Measurements from ENCODE around the gene TUBGCP5. TPM values are rescaled to one million over a fixed set of nuclear protein-coding genes. Genes with fewer than 3 reads are reported as not detected.
"Not testable (repeated sequence)": the region's sequence is repeated elsewhere in the genome, so short reads cannot be mapped to it uniquely, and the experiment has no call there.

Gene TUBGCP5
- total RNA-seq, 2 experiments from 2014 or later: 24.2 to 24.5 TPM

DNA sequence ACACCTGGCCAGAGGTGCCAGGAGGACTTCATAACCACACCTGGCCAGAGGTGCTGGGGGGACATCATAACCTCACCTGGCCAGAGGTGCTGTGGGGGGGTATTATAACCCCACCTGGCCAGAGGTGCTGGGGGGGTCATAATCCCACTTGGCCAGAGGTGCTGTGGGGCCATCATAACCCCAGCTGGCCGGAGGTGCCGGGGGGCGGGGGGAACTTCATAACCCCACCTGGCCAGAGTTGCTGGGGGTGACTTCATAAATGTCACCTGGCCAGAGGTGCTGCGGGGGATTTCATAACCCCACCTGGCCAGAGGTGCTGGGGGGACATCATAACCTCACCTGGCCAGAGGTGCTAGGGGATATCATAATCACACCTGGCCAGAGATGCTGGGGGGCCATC lies 4.2 kb upstream of the TUBGCP5 start:
- H3K4me3 ChIP-seq (ENCODE audit: low read length); H3K27me3 Mint-ChIP-seq; H3K4me3 Mint-ChIP-seq; DNase-seq; H3K9me3 Mint-ChIP-seq; H3K36me3 Mint-ChIP-seq (ENCODE audit: low read depth); H3K4me1 Mint-ChIP-seq (ENCODE audit: low read depth); H3K27ac Mint-ChIP-seq; H3K9me3 ChIP-seq (ENCODE audit: control insufficient read depth in 1 of 2, insufficient read depth in 1 of 2, low read length in 2 of 2); POLR2A ChIA-PET; CTCF ChIA-PET; ATAC-seq (ENCODE audit: poor library complexity); H3K36me3 ChIP-seq (ENCODE audit: insufficient read depth, low read length); intact Hi-C loops (cut with DNase I, micrococcal nuclease); H3K27me3 ChIP-seq (ENCODE audit: control insufficient read depth in 1 of 2, insufficient read depth in 2 of 2, low read length in 2 of 2); H3K27ac ChIP-seq (ENCODE audit: low read depth in 1 of 2, low read length in 2 of 2): not testable (repeated sequence)
- H3K4me1 ChIP-seq (ENCODE audit: insufficient read depth, low read length): peaks cover 12% of the 10 kb centered on the region

DNA sequence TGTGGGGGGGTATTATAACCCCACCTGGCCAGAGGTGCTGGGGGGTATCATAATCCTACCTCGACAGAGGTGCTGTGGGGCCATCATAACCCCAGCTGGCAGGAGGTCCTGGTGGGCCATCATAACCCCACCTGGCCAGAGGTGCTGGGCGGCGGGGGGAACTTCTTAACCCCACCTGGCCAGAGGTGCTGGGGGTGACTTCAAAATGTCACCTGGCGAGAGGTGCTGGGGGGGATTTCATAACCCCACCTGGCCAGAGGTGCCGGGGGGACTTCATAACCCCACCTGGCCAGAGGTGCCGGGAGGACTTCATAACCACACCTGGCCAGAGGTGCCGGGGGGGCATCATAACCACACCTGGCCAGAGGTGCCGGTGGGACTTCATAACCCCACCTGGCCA lies 2.4 kb upstream of the TUBGCP5 start:
- H3K27me3 ChIP-seq (ENCODE audit: control insufficient read depth in 1 of 2, insufficient read depth in 2 of 2, low read length in 2 of 2); H3K4me3 Mint-ChIP-seq; H3K27ac ChIP-seq (ENCODE audit: low read depth in 1 of 2, low read length in 2 of 2); H3K4me3 ChIP-seq (ENCODE audit: low read length); H3K9me3 Mint-ChIP-seq; H3K9me3 ChIP-seq (ENCODE audit: control insufficient read depth in 1 of 2, insufficient read depth in 1 of 2, low read length in 2 of 2); H3K27ac Mint-ChIP-seq; CTCF ChIA-PET; H3K36me3 Mint-ChIP-seq (ENCODE audit: low read depth); DNase-seq; H3K27me3 Mint-ChIP-seq; ATAC-seq (ENCODE audit: poor library complexity); H3K36me3 ChIP-seq (ENCODE audit: insufficient read depth, low read length); intact Hi-C loops (cut with DNase I, micrococcal nuclease); POLR2A ChIA-PET: not testable (repeated sequence)
- H3K4me1 ChIP-seq (ENCODE audit: insufficient read depth, low read length): peaks cover 12% of the 10 kb centered on the region
- peaks cover 19% of the 10 kb centered on the region for H3K4me1 Mint-ChIP-seq (ENCODE audit: low read depth)

DNA sequence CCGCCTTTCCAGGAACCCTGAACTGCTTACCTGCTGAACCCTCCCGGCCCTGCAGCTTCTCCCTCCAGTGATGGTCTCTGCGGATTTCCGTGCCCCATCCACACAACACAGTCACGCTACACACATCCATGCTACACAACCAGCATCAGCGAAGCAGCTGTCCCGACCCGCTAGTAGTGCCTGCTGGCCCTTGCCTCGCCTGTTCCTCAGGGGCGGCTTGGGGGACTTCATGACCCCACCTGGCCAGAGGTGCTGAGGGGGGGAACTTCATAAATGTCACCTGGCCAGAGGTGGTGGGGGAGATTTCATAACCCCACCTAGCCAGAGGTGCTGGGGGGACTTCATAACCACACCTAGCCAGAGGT lies 530 bp upstream of the TUBGCP5 start:
- no peak for DNase-seq

DNA sequence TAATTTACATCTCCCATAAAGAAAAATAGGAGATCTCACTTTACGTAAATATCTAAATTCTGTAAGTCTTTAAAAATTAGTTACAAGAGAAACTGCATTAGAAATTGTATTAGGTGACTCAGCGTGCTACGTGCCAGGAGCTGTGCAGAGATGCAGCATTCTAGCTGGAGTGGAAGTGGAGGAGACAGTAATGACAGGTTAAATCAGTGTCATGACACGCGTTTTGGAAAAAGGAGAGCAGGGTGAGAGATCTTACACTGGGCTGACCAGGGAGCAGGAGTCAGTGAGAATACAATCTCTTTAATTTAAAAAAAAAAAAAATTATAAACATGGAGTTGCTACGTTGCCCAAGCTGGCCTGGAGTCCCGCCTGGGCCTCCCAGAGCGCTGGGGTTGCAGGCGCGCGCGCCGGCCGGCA lies 635 bp downstream of the TUBGCP5 start:
- peak; percentile 4 for ATAC-seq (ENCODE audit: poor library complexity)
- TF ChIP-seq, protein P1, sequence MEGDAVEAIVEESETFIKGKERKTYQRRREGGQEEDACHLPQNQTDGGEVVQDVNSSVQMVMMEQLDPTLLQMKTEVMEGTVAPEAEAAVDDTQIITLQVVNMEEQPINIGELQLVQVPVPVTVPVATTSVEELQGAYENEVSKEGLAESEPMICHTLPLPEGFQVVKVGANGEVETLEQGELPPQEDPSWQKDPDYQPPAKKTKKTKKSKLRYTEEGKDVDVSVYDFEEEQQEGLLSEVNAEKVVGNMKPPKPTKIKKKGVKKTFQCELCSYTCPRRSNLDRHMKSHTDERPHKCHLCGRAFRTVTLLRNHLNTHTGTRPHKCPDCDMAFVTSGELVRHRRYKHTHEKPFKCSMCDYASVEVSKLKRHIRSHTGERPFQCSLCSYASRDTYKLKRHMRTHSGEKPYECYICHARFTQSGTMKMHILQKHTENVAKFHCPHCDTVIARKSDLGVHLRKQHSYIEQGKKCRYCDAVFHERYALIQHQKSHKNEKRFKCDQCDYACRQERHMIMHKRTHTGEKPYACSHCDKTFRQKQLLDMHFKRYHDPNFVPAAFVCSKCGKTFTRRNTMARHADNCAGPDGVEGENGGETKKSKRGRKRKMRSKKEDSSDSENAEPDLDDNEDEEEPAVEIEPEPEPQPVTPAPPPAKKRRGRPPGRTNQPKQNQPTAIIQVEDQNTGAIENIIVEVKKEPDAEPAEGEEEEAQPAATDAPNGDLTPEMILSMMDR (IDR thresholded peaks at IDR 0.05): no peak
- H3K4me3 Mint-ChIP-seq: peak overlapping the region; percentile 100

More for the DNA sequence above, 530 bp upstream of the TUBGCP5 start:
- Histone ChIP-seq H3K27ac (ENCODE audit: low read depth in 1 of 2, low read length in 2 of 2) (no peak overlapping the region), H3K4me3 (ENCODE audit: low read length) (peak overlapping the region; percentile 79), H3K9me3 (ENCODE audit: control insufficient read depth in 1 of 2, insufficient read depth in 1 of 2, low read length in 2 of 2) (no peaks in the 10 kb centered on the region), H3K4me1 (ENCODE audit: insufficient read depth, low read length) (peaks cover 18% of the 10 kb centered on the region), H3K27me3 (ENCODE audit: control insufficient read depth in 1 of 2, insufficient read depth in 2 of 2, low read length in 2 of 2) (no peaks in the 10 kb centered on the region), H3K36me3 (ENCODE audit: insufficient read depth, low read length) (peaks cover 7% of the 10 kb centered on the region)
- ATAC-seq (ENCODE audit: poor library complexity): peak; percentile 15
- POLR2A ChIA-PET: interaction anchor here (0.8 to 2.6 kb wide), 8 partner anchors 10 to 1916 kb away, joined by 3 to 15 read pairs (median 8); partner anchors contain the start of genes CYFIP1, NIPA1 and NIPA2
- Mint-ChIP-seq H3K36me3 (ENCODE audit: low read depth) (peaks cover 24% of the 10 kb centered on the region), H3K4me1 (ENCODE audit: low read depth) (peaks cover 31% of the 10 kb centered on the region), H3K27ac (peak overlapping the region; percentile 85), H3K27me3 (no peaks in the 10 kb centered on the region), H3K4me3 (peak overlapping the region; percentile 91), H3K9me3 (no peaks in the 10 kb centered on the region)
- TF ChIP-seq, protein P1 (IDR thresholded peaks at IDR 0.05): no peak
- CTCF ChIA-PET: interaction anchor here (0.9 to 1.1 kb wide), 3 partner anchors 9 to 254 kb away, joined by 3 read pairs; no protein-coding TSS in a partner anchor
- intact Hi-C loops (cut with DNase I, micrococcal nuclease): no loop called here

More for the DNA sequence above, 635 bp downstream of the TUBGCP5 start:
- Histone ChIP-seq H3K27ac (ENCODE audit: low read depth in 1 of 2, low read length in 2 of 2) (no peak overlapping the region), H3K4me3 (ENCODE audit: low read length) (peak overlapping the region; percentile 79), H3K36me3 (ENCODE audit: insufficient read depth, low read length) (peaks cover 11% of the 10 kb centered on the region), H3K4me1 (ENCODE audit: insufficient read depth, low read length) (peaks cover 18% of the 10 kb centered on the region), H3K27me3 (ENCODE audit: control insufficient read depth in 1 of 2, insufficient read depth in 2 of 2, low read length in 2 of 2) (no peaks in the 10 kb centered on the region), H3K9me3 (ENCODE audit: control insufficient read depth in 1 of 2, insufficient read depth in 1 of 2, low read length in 2 of 2) (no peaks in the 10 kb centered on the region)
- ChIA-PET POLR2A (interaction anchor here (1.0 to 2.6 kb wide), 5 partner anchors 9 to 200 kb away, joined by 3 to 15 read pairs (median 14); partner anchors contain the start of genes CYFIP1 and NIPA2), CTCF (interaction anchor here (0.9 kb wide), 1 partner anchor 8 kb away, joined by 3 read pairs; no protein-coding TSS in a partner anchor)
- H3K4me1 Mint-ChIP-seq (ENCODE audit: low read depth): peaks cover 31% of the 10 kb centered on the region
- DNase-seq: no peak
- H3K9me3 Mint-ChIP-seq: no peaks in the 10 kb centered on the region
- intact Hi-C loops (cut with DNase I, micrococcal nuclease): no loop called here
- H3K27ac Mint-ChIP-seq: peak overlapping the region; percentile 91
- peaks cover 36% of the 10 kb centered on the region for H3K36me3 Mint-ChIP-seq (ENCODE audit: low read depth)
- H3K27me3 Mint-ChIP-seq: no peaks in the 10 kb centered on the region

Data from CD4-positive, alpha-beta T cell (primary cell).